HT-29 (cell line): ENCODE data around the gene GMPPB. TPM values are rescaled to one million over a fixed set of nuclear protein-coding genes. Genes with fewer than 3 reads are reported as not detected.

ENCODE experiments used
- DNase-seq: peaks from one replicate; pipeline ENCODE4 v3.0.0-alpha.2; 2015; ENCODE audit warnings: low spot score
- total RNA-seq: library from RNA; depleted of rRNA; stranded (reverse); fragments of >200 nt; shearing (Covaris generic); gene quantifications from 2 replicates; pipeline ENCODE4 v1.2.3, GENCODE V29; 2014

The GMPPB gene
- total RNA-seq, 1 experiment from 2014 or later: 40.0 TPM

- DNase-seq: no peak
Measured at GRCh38 chr3:49729966-49730609, 6.3 kb upstream of the GMPPB start.

DNA sequence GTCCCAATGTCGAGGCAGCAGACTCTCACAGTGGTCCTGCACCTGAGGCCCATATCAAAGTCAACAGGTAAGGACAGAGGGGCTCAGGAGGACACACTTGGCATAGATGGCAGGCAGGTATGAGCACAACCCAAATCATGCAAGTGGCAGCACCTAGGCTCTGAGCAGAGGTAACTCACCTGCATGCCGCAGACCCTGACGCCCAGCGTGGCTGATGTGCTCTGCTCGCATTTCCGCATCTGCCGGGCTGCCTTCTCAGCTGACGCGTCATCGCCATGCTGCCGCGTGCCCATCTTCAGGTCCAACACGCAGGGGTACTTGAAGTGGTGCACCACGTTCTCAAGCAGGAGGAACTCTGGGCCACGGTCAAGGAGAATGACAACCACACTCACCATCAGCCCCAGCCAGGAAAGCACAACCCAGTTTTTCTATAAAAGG lies 4.2 kb upstream of the GMPPB start:
- no peak for DNase-seq

DNA sequence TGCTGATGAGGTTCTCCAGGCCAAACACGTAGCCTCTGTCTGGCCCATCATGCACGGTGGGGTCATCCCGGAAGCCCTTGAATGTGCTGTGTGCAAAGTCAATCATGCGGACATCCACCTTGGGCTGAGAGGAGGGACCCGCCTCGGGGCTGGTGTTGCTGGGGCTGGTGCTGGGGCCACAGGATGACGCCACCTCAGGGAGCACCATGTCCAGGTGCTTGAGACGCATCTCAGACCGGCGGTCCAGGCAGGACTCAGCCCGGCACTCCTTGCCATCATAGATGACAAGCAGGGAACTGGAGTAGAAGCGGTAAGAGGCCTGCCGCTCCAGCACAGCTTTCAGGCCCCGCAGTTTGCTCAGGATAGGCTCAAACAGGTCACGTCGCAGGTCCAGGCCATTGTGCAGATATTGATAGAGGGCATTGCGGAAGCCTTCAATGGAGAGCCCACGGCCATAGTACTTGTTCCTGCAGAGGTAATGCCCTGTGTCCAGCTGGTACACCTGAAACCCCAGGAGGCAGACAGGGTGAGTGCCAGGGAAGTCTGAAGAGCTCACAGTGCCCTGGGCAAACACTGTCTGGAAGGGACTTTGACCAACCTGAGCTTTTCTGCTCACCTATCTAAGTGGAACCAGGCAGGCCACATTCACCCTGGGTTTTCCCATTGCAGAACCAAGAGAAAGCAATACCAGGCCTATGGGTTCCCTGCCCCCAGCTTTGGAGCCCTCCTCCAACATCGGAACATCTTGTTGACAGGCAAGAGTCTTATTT lies 3.6 kb upstream of the GMPPB start:
- DNase-seq: no peak

DNA sequence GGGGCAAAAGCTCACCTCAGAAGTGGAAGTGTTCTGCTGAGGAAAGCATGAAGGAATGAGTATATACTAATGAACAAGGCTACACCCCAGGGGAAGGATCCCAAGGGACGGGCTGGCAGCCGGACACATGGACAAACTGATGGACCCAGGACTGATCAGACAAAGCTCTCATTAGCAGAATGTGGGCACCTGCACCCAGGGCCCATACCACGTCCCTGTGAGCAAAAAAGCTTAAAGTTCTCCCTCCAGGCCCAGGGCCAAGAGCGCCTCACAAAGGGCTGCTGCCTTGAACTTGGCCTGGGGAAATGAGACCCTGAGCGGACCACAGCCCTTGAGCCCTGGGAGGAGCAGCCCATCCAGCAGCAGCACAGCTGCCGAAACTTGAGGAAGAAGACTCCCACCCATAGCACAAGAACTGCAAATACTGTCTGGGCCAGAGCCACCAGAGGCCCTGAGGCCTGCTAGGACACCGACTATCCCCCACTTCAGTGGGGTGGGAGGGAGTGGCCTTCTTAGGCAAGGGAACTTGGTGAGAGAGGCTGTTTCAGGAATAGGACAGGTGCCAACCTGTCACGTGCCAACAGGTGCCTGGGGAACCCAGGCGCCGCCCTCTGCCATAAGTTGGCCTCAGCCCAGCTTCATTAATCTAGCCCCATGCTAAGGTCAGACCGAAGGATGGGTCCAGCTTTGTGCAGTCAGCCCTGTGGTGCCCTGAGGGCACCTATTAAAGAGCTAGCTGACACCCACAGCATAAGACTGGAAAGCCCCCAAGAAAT lies 2.3 kb upstream of the GMPPB start:
- DNase-seq: no peak

DNA sequence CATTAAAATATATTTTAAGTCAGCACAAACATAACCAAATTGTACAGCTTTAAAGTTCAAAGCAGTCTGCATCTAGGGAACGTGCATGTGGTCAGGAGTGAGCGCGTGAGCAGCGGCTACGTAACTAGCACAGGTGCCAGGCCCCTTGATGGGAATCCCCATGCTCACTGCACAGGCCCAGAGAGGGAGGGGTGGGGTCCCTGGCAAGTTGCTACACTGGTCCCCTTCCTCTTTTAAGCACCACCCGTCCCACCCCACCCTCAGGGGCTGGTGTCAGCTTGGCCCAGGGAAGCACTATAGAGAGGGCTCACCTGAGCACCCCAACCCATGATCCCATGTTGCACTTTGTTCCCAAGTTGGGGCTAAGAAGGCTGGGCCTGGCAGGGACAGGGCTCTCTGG lies 835 bp upstream of the GMPPB start:
- DNase-seq: no peak

- peak; percentile 54 for DNase-seq
Measured at GRCh38 chr3:49723296-49723627, 489 bp downstream of the GMPPB start.

DNA sequence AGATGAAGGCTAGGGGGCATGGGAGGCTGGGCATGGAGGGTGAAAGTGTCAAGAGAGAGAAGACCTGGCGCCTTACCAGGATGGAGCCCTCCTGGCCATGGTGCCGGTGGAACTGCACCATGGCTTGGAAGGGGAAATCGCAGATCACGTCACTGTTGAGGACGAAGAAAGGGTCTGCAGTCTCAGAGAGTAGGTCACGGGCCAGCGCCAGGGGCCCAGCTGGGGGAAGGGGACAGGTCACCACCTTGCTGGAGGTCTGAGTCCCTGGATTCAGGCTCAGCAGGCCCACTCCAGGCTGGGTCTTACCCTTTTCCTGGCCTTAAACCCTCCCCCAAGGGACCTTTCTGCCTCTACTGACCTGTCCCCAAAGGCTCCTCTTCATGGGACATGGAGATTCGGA lies 855 bp downstream of the GMPPB start:
- no peak for DNase-seq

- no peak for DNase-seq
Measured at GRCh38 chr3:49721896-49722781, 1.6 kb downstream of the GMPPB start.

DNA sequence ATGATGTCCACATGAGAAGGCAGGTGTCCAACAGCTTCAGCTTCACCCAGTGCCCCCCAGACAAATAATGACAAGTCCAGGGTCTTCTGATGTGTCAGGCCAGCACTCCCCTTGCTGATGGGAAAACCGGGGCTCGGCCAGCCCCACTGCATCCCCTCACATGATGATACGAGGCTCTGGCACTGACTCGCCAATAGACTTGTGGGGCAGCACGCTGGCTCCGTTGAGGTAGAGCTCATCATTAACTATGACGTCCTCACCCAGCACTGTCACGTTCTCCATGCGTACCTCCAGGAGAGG lies 2.2 kb downstream of the GMPPB start:
- no peak for DNase-seq

DNA sequence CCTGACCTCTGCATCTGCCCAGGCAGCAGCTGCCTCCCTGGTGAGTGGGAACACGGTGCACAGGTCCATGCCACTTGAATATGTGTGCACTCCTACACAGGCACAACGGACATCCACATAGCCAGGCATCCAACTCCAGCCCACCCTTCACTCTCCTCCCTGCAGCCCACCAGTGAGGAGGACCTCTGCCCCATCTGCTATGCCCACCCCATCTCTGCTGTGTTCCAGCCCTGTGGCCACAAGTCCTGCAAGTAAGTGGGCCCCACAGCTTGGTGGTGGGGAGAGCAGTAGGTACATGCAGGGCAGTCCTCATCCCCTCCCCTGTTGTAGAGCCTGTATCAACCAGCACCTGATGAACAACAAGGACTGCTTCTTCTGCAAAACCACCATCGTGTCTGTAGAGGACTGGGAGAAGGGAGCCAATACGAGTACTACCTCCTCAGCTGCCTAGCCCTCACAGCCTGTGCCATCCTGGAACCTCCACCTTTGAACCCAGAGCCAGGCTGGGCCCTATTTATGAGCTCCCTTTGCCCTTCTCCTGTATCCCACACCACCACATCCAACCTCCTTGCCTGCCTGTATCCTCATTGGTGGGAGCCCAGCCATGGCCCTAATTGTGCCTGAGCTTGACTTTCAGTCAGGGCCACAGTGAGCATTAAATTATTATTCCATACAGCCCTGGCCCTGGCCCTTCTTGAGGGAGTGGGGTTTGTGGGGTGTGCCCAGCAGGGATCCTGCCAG lies 2.7 kb downstream of the GMPPB start:
- no peak for DNase-seq

- DNase-seq: peak; percentile 84
Measured at GRCh38 chr3:49719214-49719884, 4.4 kb downstream of the GMPPB start, which contains the start of gene AMIGO3. Gene AMIGO3 (minus strand): TSS chr3:49719684. CDS start chr3:49719465, 219 bp downstream.

DNA sequence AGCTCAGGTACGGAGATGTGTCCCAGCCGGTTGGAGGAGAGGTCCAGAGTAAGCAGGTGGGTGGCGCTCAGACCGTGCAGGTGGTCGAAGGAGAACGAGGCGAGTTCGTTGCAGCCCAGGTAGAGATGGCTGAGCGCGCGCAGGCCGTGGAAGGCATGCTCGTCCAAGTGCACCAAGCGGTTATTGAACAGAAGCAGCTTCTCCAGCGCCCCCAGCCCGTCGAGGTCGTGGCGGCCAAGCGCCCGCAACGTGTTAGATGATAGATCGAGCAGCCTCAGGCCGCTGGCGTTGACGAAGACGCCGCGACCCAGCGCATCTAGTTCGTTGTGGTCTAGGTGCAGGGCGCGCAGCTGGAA lies 4.9 kb downstream of the GMPPB start:
- no peak for DNase-seq

DNA sequence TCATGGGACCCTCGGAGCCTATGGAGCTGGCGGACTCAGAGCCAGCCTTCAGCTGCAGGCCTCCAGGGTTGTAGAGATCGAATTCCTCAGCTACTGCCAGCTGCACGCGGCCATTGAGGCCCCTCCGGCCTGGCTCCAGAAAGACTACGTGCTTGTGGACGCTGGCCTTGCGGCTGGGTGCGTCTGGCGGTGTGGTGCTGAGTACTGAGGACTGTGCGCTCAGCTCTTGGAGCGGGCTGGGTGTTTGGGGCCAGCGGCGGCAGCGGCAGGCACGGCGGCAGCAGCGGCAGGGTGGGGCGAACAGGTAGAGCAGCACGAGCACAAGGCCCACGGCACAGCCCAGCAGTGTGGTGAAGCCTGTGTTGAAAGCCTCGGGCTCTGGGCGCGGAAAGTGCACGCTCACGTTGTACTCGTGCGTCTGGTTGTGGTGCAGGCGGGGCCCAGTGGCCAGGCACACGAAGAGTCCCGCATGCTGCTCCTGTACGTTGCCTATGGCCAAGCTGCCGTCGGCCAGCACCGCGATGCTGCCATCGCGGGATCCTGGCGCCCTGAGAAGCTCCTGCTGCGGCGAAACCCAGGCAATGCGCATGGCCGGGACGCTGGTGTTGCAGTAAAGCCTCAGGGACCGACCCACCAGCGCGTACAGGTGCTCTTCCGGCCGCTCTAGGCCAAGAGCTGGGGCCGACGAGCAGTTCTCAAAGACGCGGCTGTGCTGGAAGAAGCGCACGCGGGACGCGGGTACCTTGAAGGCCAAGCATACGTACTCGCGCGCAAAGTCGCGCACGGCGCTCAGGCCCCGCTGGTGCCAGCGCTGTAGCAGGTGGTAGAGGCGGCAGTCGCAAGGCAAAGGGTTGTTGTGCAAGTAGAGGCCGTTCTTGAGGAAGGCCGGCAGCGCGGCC lies 5.5 kb downstream of the GMPPB start:
- DNase-seq: no peak

DNA sequence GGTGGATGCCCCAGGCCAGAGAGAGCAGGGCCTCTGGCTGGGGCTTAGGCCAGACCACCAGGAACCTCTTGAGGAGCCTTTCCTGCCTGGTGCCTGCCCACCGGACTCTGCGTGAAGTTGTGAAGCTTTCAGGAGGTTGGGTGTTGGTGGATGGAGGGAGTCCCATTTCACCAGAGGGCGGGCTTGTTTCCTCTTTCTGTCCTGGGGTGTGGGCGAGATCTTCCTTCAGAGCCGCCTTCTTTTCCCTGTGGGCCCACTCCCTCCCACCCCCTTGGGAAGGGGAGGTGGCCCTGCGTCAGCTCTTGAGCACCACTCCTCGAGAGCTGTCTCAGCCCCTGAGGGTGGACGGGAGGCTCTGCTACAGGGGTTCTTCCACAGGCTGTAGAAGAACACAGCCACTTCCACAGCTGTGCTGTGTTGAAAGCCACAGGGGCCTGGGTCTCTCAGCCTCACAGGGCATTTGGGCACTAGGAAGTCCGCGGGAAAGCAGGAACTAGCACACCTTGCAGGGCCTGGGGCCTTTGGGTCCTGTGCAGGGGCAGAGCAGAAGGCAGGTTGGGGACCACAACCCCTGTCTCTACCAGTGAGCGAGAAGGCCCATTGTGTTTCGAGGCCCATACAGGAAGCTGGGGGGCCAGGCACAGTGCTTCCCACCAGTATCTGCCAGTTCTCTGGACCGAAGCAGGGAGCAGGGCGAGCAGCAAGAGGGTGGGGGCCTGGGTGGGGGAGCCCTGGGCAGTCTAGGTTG lies 6.4 kb downstream of the GMPPB start:
- no peak for DNase-seq

DNA sequence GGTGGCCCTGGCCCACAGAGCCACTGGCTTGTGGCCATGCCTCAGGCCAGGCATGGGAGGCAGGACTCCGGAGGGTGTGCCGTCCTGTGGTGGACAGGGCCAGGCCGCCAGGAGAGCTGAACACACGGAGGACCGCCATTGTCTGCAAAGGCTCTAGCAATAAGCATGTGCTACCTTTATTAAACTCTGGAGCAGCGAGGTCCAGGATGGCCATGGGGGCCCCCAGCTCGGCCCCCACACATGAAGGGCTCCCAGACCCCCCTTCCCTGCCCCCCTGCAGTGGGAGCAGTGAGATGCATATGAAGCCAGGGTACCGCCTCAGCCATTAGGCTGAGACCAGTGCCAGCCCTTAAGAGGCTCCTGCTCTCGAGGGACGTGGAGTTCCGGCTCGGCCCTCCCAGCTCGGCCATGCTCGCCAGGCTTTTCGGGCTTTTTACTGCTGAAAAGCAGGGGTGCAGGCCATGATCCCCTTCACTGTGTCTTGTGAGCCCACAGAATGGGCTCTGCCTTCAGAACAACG lies 7.0 kb downstream of the GMPPB start:
- DNase-seq: no peak

- no peak for DNase-seq
Measured at GRCh38 chr3:49716169-49716568, 7.6 kb downstream of the GMPPB start.

DNA sequence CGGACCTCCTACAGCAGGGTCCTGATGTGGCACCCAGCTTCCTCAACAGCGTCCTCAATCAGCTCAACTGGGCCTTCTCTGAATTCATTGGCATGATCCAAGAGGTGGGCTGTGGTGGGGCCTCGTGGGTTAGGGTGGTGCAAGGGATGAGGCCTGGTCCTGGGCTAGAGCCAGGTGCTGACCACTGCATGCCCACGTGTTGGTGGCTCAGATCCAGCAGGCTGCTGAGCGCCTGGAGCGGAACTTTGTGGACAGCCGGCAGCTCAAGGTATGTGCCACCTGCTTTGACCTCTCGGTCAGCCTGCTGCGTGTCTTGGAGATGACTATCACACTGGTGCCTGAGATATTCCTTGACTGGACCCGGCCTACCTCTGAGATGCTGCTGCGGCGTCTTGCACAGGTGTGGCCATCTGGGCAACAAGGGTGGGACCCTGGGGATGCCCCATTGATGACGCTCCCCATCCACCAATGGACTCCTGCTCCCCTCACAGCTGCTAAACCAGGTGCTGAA lies 8.1 kb downstream of the GMPPB start:
- no peak for DNase-seq
